MM.1S (cell line): ENCODE data around the gene DALRD3.
A peak's percentile ranks its signal among the peaks of the same experiment; 100 is the strongest.

Experiments
- DNase-seq: peaks from one replicate; pipeline ENCODE4 v3.0.0-alpha.2; 2015
- H2AFZ ChIP-seq: fragments of 300-600 bp; sonication (generic); 2 replicates; pipeline ENCODE4 v1.6.0; 2016; ENCODE audit warnings: antibody characterized with exemption, low read length
- H3F3A ChIP-seq: fragments of 300-600 bp; sonication (generic); 2 replicates; pipeline ENCODE4 v1.6.1; 2016; ENCODE audit warnings: mild to moderate bottlenecking, antibody characterized with exemption, low read length, moderate library complexity, mixed read lengths; ENCODE audit not compliant: insufficient read depth
- H3K27ac ChIP-seq: fragments of 300-600 bp; sonication (generic); 2 replicates; pipeline ENCODE4 v1.5.1; 2016; ENCODE audit warnings: mild to moderate bottlenecking, low read length
- H3K27me3 ChIP-seq: fragments of 300-600 bp; sonication (generic); replicated peaks from 2 replicates; pipeline ENCODE4 v1.6.0; 2016; ENCODE audit warnings: low read length; ENCODE audit not compliant: insufficient read depth
- H3K36me3 ChIP-seq: fragments of 300-600 bp; sonication (generic); replicated peaks from 2 replicates; pipeline ENCODE4 v1.6.1; 2016; ENCODE audit warnings: mild to moderate bottlenecking, low read length, mixed read lengths; ENCODE audit not compliant: insufficient read depth
- H3K4me1 ChIP-seq: fragments of 300-600 bp; sonication (generic); 2 replicates; pipeline ENCODE4 v1.6.1; 2016; ENCODE audit warnings: low read length, mixed read lengths
- H3K4me2 ChIP-seq: fragments of 300-600 bp; sonication (generic); 2 replicates; pipeline ENCODE4 v1.6.0; 2016; ENCODE audit warnings: low read depth, low read length
- H3K4me3 ChIP-seq: fragments of 300-600 bp; sonication (generic); 2 replicates; pipeline ENCODE4 v1.5.1; 2016; ENCODE audit warnings: low read length, mixed read lengths
- H3K79me2 ChIP-seq: fragments of 300-600 bp; sonication (generic); 2 replicates; pipeline ENCODE4 v1.6.1; 2016; ENCODE audit warnings: mixed run types, low read length, mixed read lengths
- H3K9ac ChIP-seq: fragments of 300-600 bp; sonication (generic); 2 replicates; pipeline ENCODE4 v1.6.1; 2016; ENCODE audit warnings: low read length, mixed read lengths
- H3K9me2 ChIP-seq: fragments of 300-600 bp; sonication (generic); replicated peaks from 2 replicates; pipeline ENCODE4 v1.6.1; 2016; ENCODE audit warnings: mild to moderate bottlenecking, low read length, mixed read lengths; ENCODE audit not compliant: insufficient read depth
- H3K9me3 ChIP-seq: fragments of 300-600 bp; sonication (generic); replicated peaks from 2 replicates; pipeline ENCODE4 v1.6.1; 2016; ENCODE audit warnings: mild to moderate bottlenecking, low read length, mixed read lengths; ENCODE audit not compliant: insufficient read depth
- H4K20me1 ChIP-seq: fragments of 300-600 bp; sonication (generic); 2 replicates; pipeline ENCODE4 v1.6.1; 2016; ENCODE audit warnings: mild to moderate bottlenecking, low read length, moderate library complexity, mixed read lengths; ENCODE audit not compliant: insufficient read depth
- CTCF ChIP-seq: fragments of 300-600 bp; sonication (generic); IDR thresholded peaks from 2 replicates; pipeline ENCODE4 v1.5.1; 2016; ENCODE audit warnings: antibody characterized with exemption, low read length, mixed read lengths
- EZH2 ChIP-seq: fragments of 300-600 bp; sonication (generic); optimal IDR thresholded peaks from 2 replicates; pipeline ENCODE3; 2017; ENCODE audit warnings: low read depth, mild to moderate bottlenecking, antibody characterized with exemption, low read length, mixed read lengths
- EZH2phosphoT487 ChIP-seq: fragments of 300-600 bp; sonication (generic); IDR thresholded peaks from 2 replicates; pipeline ENCODE4 v1.6.1; 2018; ENCODE audit warnings: antibody characterized with exemption, low read length

DALRD3 gene

GRCh38 chr3:48966367-48966766, 52.0 kb downstream of the DALRD3 start:
- 0 out of 2 replicates have a peak, but pooled peaks cover 4% of the 10 kb centered on the region for H4K20me1 ChIP-seq
- H3K79me2 ChIP-seq, result peaks cover 3% of the 10 kb centered on the region; the same call in 1 of the 2 replicates
- no peak overlapping the region for H2AFZ ChIP-seq
- peaks cover 5% of the 10 kb centered on the region; the same call in 1 of the 2 replicates for H3F3A ChIP-seq
- H3K9me2 ChIP-seq, result no peaks in the 10 kb centered on the region
- no peak overlapping the region for H3K9ac ChIP-seq
- 0 out of 2 replicates have a peak overlapping the region, but pooled peaks have one; percentile 19 for H3K4me2 ChIP-seq
- H3K27me3 ChIP-seq, result no peaks in the 10 kb centered on the region
- peaks cover 9% of the 10 kb centered on the region; the same call in 1 of the 2 replicates for H3K4me1 ChIP-seq
- peak; percentile 48 for DNase-seq
- peaks cover 3% of the 10 kb centered on the region; the same call in 1 of the 2 replicates for H3K36me3 ChIP-seq
- peak overlapping the region; percentile 42; the same call in 1 of the 2 replicates for H3K27ac ChIP-seq
- TF ChIP-seq EZH2phosphoT487 (no peak), EZH2 (no peak), CTCF (no peak)
- no peaks in the 10 kb centered on the region for H3K9me3 ChIP-seq
- no peak overlapping the region for H3K4me3 ChIP-seq
